PC-3 (cell line): ENCODE measurements around the gene PLCL2.
A peak's percentile ranks its signal among the peaks of the same experiment; 100 is the strongest.

Source experiments
- CTCF ChIP-seq: fragments of 300-600 bp; sonication (generic); conservative IDR thresholded peaks from 2 replicates; pipeline ENCODE4 v1.5.1; 2017; ENCODE audit warnings: antibody characterized with exemption, low read depth, mild to moderate bottlenecking, low read length
- EZH2phosphoT487 ChIP-seq: fragments of 300-600 bp; sonication (generic); IDR thresholded peaks from 2 replicates; pipeline ENCODE4 v1.6.1; 2018; ENCODE audit warnings: mild to moderate bottlenecking, antibody characterized with exemption, low read length, borderline replicate concordance

- no peak for TF ChIP-seq EZH2phosphoT487
- peak; percentile 7; the same call in 1 of the 2 replicates for TF ChIP-seq CTCF
Measured at GRCh38 chr3:16885593-16886302, 993 bp downstream of the PLCL2 start.
